ENCODE results near the gene FMNL2.

DNA sequence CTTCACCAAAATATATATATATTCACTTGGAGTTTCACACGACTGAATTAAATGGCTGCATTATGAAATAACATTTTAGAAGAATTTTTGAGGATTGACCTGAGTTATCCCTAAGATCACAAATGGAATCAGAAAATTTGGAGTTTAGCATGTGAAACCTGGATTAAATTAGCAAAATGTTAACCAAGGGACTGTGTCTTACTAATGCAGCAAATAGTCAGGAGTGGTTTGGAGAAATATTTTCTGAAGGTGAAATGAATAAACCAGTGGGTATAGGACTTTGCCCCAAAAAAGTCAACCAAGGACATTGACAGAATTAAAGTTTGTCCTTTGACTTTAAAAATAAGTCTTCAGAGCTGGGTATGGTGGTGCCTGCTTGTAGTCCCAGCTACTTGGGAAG is 271.1 kb downstream of the FMNL2 start:
- TF ChIP-seq, protein P1, sequence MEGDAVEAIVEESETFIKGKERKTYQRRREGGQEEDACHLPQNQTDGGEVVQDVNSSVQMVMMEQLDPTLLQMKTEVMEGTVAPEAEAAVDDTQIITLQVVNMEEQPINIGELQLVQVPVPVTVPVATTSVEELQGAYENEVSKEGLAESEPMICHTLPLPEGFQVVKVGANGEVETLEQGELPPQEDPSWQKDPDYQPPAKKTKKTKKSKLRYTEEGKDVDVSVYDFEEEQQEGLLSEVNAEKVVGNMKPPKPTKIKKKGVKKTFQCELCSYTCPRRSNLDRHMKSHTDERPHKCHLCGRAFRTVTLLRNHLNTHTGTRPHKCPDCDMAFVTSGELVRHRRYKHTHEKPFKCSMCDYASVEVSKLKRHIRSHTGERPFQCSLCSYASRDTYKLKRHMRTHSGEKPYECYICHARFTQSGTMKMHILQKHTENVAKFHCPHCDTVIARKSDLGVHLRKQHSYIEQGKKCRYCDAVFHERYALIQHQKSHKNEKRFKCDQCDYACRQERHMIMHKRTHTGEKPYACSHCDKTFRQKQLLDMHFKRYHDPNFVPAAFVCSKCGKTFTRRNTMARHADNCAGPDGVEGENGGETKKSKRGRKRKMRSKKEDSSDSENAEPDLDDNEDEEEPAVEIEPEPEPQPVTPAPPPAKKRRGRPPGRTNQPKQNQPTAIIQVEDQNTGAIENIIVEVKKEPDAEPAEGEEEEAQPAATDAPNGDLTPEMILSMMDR (IDR thresholded peaks at IDR 0.05), result no peak
- TF ChIP-seq POLR2AphosphoS5 (IDR thresholded peaks at IDR 0.05; ENCODE audit: low read depth, low read length), result no peak
- no peak for TF ChIP-seq SIN3A (IDR thresholded peaks at IDR 0.05; ENCODE audit: borderline replicate concordance, insufficient read depth, low read depth, low read length)
- no peak for TF ChIP-seq TCF7L2 (IDR thresholded peaks at IDR 0.05; ENCODE audit: low read depth, low read length)
- TF ChIP-seq, protein P2, sequence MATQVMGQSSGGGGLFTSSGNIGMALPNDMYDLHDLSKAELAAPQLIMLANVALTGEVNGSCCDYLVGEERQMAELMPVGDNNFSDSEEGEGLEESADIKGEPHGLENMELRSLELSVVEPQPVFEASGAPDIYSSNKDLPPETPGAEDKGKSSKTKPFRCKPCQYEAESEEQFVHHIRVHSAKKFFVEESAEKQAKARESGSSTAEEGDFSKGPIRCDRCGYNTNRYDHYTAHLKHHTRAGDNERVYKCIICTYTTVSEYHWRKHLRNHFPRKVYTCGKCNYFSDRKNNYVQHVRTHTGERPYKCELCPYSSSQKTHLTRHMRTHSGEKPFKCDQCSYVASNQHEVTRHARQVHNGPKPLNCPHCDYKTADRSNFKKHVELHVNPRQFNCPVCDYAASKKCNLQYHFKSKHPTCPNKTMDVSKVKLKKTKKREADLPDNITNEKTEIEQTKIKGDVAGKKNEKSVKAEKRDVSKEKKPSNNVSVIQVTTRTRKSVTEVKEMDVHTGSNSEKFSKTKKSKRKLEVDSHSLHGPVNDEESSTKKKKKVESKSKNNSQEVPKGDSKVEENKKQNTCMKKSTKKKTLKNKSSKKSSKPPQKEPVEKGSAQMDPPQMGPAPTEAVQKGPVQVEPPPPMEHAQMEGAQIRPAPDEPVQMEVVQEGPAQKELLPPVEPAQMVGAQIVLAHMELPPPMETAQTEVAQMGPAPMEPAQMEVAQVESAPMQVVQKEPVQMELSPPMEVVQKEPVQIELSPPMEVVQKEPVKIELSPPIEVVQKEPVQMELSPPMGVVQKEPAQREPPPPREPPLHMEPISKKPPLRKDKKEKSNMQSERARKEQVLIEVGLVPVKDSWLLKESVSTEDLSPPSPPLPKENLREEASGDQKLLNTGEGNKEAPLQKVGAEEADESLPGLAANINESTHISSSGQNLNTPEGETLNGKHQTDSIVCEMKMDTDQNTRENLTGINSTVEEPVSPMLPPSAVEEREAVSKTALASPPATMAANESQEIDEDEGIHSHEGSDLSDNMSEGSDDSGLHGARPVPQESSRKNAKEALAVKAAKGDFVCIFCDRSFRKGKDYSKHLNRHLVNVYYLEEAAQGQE (IDR thresholded peaks at IDR 0.05; ENCODE audit: insufficient read depth in 1 of 2, low read depth in 2 of 2, low read length in 1 of 2), result no peak

Data from Panc1 (cell line).